OCI-LY7 (cell line): ENCODE measurements around the gene SLIT3.

ENCODE experiments used
- CTCF ChIP-seq: fragments of 200-600 bp; sonication (generic); conservative IDR thresholded peaks from 2 replicates; pipeline ENCODE4 v1.5.1; 2014; ENCODE audit warnings: mild to moderate bottlenecking, antibody characterized with exemption, low read length, moderate library complexity, mixed read lengths
- EZH2phosphoT487 ChIP-seq: fragments of 200-600 bp; sonication (generic); IDR thresholded peaks from 2 replicates; pipeline ENCODE4 v1.6.1; 2018; ENCODE audit warnings: low read depth, borderline replicate concordance, mild to moderate bottlenecking, mixed run types, antibody characterized with exemption, low read length, moderate library complexity, mixed read lengths

GRCh38 chr5:168934169-168934568, 366.8 kb downstream of the SLIT3 start:
- TF ChIP-seq CTCF (no peak), EZH2phosphoT487 (no peak)
